ENCODE data around the gene PAX5. TPM values are rescaled to one million over a fixed set of nuclear protein-coding genes. Genes with fewer than 3 reads are reported as not detected.

The PAX5 gene
- total and polyA plus RNA-seq, 4 donors: 0.08 to 2.3 (median 0.40) TPM

DNA sequence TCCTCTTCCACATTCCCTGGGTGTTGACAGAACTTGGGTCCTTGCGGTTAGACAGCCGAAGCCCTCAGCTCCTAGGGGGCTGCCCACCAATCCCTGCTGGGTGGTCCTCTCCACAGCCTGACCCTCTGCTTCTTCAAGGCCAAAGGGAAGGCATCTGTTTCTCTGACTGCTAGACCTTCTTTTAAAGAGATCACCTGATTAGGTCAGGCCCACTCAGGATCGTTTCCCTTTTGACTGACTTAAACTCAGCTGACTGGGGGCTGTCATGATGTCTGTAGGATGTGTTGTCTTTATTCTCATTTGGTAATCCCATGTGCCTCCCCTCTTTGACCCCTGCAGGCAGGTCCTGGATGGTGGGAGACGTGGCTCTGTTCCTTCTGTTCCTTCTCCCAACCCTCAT is 207.5 kb downstream of the PAX5 start:
- H3K9me3 ChIP-seq (ENCODE audit: control insufficient read depth in 4 of 4, insufficient read depth in 3 of 4, low read length in 3 of 4): peaks cover 0 to 2% (median 0%) of the 10 kb centered on the region in 4 donors
- 88 to 97% methylated on average over 4 of the region's 4 CpGs for WGBS, 2 donors
- H3K27ac ChIP-seq (ENCODE audit: low read depth in 1 of 2, low read length in 1 of 2): no peak overlapping the region
- no peak overlapping the region for H3K9ac ChIP-seq (ENCODE audit: insufficient read depth in 1 of 2, low read length in 2 of 2)
- H3K36me3 ChIP-seq (ENCODE audit: control insufficient read depth in 4 of 4, insufficient read depth in 4 of 4, low read length in 4 of 4): no peaks in the 10 kb centered on the region
- TF ChIP-seq, protein P1, sequence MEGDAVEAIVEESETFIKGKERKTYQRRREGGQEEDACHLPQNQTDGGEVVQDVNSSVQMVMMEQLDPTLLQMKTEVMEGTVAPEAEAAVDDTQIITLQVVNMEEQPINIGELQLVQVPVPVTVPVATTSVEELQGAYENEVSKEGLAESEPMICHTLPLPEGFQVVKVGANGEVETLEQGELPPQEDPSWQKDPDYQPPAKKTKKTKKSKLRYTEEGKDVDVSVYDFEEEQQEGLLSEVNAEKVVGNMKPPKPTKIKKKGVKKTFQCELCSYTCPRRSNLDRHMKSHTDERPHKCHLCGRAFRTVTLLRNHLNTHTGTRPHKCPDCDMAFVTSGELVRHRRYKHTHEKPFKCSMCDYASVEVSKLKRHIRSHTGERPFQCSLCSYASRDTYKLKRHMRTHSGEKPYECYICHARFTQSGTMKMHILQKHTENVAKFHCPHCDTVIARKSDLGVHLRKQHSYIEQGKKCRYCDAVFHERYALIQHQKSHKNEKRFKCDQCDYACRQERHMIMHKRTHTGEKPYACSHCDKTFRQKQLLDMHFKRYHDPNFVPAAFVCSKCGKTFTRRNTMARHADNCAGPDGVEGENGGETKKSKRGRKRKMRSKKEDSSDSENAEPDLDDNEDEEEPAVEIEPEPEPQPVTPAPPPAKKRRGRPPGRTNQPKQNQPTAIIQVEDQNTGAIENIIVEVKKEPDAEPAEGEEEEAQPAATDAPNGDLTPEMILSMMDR (IDR thresholded peaks at IDR 0.05; ENCODE audit: control extremely low read depth, extremely low read depth): no peak
- H3K4me1 ChIP-seq (ENCODE audit: control insufficient read depth in 5 of 5, insufficient read depth in 5 of 5, low read length in 5 of 5): no peaks in the 10 kb centered on the region
- no peak overlapping the region for H3K4me3 ChIP-seq
- ATAC-seq (ENCODE audit: insufficient read depth, low FRiP score) (no peak), DNase-seq (no peak)
- peaks cover 0 to 11% (median 4%) of the 10 kb centered on the region in 3 donors for H3K27me3 ChIP-seq (ENCODE audit: control insufficient read depth in 3 of 3, insufficient read depth in 3 of 3, low read length in 2 of 3)

DNA sequence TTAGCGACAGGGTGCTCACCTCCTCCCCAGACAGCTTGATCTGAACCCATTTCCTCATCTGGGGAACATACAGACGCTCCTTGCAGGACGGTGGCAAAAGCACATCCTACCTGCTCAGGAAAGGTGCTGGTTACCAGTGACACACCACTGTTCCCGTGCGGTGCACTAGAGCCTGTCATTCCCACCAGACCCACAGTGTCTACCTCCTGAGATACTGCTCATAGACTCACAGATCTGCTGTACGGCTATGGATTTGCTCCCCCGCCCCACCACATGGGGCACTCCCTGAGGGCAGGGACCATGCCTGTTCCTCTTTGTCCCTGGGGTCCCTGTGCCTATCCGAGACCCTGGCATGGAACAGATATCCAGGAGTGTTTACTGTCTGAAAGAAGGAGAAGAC is 208.9 kb downstream of the PAX5 start:
- TF ChIP-seq, protein P1 (IDR thresholded peaks at IDR 0.05; ENCODE audit: control extremely low read depth, extremely low read depth): no peak
- no peak overlapping the region for H3K9ac ChIP-seq (ENCODE audit: insufficient read depth in 1 of 2, low read length in 2 of 2)
- DNase-seq: no peak
- WGBS, 2 donors: 78 to 92% methylated on average over 8 of the region's 8 CpGs
- H3K27me3 ChIP-seq (ENCODE audit: control insufficient read depth in 3 of 3, insufficient read depth in 3 of 3, low read length in 2 of 3): peaks cover 0 to 22% (median 14%) of the 10 kb centered on the region in 3 donors
- H3K36me3 ChIP-seq (ENCODE audit: control insufficient read depth in 4 of 4, insufficient read depth in 4 of 4, low read length in 4 of 4): no peaks in the 10 kb centered on the region
- no peaks in the 10 kb centered on the region for H3K4me1 ChIP-seq (ENCODE audit: control insufficient read depth in 5 of 5, insufficient read depth in 5 of 5, low read length in 5 of 5)
- no peak for ATAC-seq (ENCODE audit: insufficient read depth, low FRiP score)
- peaks cover 0 to 2% (median 0%) of the 10 kb centered on the region in 4 donors for H3K9me3 ChIP-seq (ENCODE audit: control insufficient read depth in 4 of 4, insufficient read depth in 3 of 4, low read length in 3 of 4)
- H3K4me3 ChIP-seq: no peak overlapping the region
- H3K27ac ChIP-seq (ENCODE audit: low read depth in 1 of 2, low read length in 1 of 2): no peak overlapping the region

DNA sequence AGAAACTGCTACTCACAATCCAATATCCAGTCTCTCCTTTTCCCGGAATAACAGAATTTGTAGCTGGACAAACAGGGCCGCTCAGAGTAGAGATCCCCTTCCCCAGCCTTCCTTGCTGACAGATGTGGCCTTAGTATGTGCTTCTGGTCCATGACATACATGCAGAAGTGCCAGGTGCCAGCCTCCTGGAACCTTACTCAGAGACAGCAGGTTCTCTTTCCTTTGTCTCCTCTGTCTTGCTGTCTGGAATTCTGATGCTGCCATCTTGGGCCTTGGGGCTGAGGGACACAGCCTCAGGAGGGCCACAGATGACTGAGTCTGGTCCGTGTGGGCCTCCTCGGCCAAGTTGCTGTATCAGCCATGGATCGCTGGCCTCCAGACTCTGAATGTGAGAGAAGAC is 210.1 kb downstream of the PAX5 start:
- Histone ChIP-seq H3K27ac (ENCODE audit: low read depth in 1 of 2, low read length in 1 of 2) (no peak overlapping the region), H3K36me3 (ENCODE audit: control insufficient read depth in 4 of 4, insufficient read depth in 4 of 4, low read length in 4 of 4) (no peaks in the 10 kb centered on the region), H3K4me3 (no peak overlapping the region), H3K27me3 (ENCODE audit: control insufficient read depth in 3 of 3, insufficient read depth in 3 of 3, low read length in 2 of 3) (peaks cover 0 to 32% (median 17%) of the 10 kb centered on the region in 3 donors), H3K9ac (ENCODE audit: insufficient read depth in 1 of 2, low read length in 2 of 2) (no peak overlapping the region), H3K9me3 (ENCODE audit: control insufficient read depth in 4 of 4, insufficient read depth in 3 of 4, low read length in 3 of 4) (peaks cover 0 to 2% (median 0%) of the 10 kb centered on the region in 4 donors), H3K4me1 (ENCODE audit: control insufficient read depth in 5 of 5, insufficient read depth in 5 of 5, low read length in 5 of 5) (no peaks in the 10 kb centered on the region)
- ATAC-seq (ENCODE audit: insufficient read depth, low FRiP score) (no peak), DNase-seq (no peak)
- TF ChIP-seq, protein P1 (IDR thresholded peaks at IDR 0.05; ENCODE audit: control extremely low read depth, extremely low read depth): no peak
- WGBS, 2 donors: 75 to 91% methylated on average over 5 of the region's 5 CpGs

DNA sequence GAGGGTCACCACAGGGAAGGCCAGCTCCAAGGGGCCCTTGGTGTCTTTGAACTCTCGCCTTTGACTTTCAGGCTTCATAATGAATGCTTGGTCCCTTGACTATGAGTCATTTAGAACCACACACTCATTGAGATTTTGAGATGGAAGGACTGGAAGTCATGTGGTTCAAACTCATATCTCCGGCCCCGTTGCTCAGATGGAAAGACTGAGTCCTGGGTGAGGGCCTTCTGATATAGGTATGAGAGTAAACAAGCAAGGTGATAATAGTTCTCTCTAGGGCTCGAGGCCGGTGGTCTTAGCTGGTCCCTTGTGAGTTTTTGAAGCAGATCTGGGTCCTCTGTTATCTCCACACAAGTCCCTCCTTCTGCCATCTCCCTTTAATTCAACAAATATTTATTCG is 210.6 kb downstream of the PAX5 start:
- Histone ChIP-seq H3K9me3 (ENCODE audit: control insufficient read depth in 4 of 4, insufficient read depth in 3 of 4, low read length in 3 of 4) (peaks cover 0 to 2% (median 0%) of the 10 kb centered on the region in 4 donors), H3K27ac (ENCODE audit: low read depth in 1 of 2, low read length in 1 of 2) (no peak overlapping the region), H3K4me1 (ENCODE audit: control insufficient read depth in 5 of 5, insufficient read depth in 5 of 5, low read length in 5 of 5) (peaks cover 0 to 3% (median 2%) of the 10 kb centered on the region in 5 donors), H3K27me3 (ENCODE audit: control insufficient read depth in 3 of 3, insufficient read depth in 3 of 3, low read length in 2 of 3) (peaks cover 0 to 36% (median 17%) of the 10 kb centered on the region in 3 donors), H3K36me3 (ENCODE audit: control insufficient read depth in 4 of 4, insufficient read depth in 4 of 4, low read length in 4 of 4) (no peaks in the 10 kb centered on the region), H3K9ac (ENCODE audit: insufficient read depth in 1 of 2, low read length in 2 of 2) (no peak overlapping the region), H3K4me3 (no peak overlapping the region)
- TF ChIP-seq, protein P1 (IDR thresholded peaks at IDR 0.05; ENCODE audit: control extremely low read depth, extremely low read depth): no peak
- 84 to 94% methylated on average over 6 of the region's 6 CpGs for WGBS, 2 donors
- no peak for DNase-seq
- no peak for ATAC-seq (ENCODE audit: insufficient read depth, low FRiP score)
